HG03342 (cell line): Measurements from ENCODE around the gene ZNF90.
"Not testable (repeated sequence)": the region's sequence is repeated elsewhere in the genome, so short reads cannot be mapped to it uniquely, and the experiment has no call there.

ENCODE experiments used
- ATAC-seq: cut with Tn5 transposase; IDR thresholded peaks from one replicate; pipeline ENCODE4 v1.9.1; 2021; ENCODE audit warnings: mild to moderate bottlenecking, moderate library complexity; ENCODE audit not compliant: unreplicated experiment

The ZNF90 gene

DNA sequence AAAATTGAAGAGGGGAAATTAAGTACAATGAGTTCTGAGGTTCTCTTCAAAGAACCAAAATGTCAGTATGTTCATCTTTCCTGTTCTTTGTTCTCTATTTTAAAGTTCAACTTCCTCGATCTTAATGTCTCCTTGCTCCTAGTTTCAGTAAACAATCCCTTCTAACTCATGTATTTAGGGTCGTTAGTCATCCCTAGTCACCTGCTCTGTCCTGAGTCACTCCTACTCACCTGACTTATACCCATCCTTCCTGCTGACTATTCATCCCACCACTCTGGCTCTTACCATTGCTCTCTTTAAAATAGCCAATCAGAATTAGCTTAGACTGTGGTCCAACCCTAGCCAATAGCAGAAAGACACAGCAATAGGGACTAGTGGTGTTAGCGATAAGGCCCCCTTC, 24.3 kb downstream of the ZNF90 start:
- no peak for ATAC-seq

DNA sequence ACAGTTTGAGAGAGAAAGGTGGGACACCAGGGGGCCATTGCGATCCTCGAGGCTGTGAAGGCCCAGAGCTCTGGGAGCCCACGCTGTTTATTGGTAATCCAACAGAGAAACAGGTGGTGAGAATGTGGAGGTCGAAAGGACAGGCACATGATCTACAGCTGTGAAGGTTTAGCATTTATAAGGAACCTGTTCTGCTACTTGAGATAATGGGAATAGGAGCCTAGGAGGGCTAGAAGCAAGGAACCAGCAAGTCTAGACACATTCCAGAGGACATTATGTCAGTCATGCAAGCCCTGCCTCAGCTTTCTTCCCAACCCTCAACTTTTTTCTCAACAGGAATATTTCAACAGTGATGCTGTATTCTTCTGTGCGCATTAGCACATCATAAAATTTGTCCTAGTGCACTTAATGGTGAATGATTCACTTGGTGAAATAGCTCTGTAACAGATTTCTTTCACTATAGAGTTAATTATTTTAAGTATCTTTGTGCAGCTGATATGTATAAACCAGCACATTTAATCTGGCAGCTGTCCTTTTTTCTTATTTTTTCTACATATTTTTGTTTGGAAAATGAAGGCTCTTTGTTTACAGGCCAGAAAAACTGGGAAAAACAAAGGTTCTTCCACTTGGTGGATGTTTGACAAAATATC, 25.4 kb downstream of the ZNF90 start:
- no peak for ATAC-seq

DNA sequence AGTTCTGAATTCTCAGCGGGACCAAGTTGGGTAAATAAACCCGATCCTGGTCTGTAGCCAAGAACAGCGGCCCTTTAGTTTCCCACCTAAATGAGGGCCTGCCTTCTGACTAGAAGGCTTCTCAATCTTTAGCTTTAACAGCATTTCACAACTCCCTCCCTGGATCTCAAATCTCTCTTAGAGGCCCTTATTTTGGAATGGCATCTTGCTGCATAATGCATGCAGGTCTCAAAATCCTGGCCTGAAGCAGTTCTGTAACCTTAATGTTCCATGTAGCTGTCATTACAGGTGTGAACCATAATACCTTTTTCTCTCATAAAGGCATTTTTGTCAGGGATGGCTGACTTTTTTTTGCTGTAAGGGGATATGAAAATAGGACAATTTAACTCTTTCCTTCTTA, 29.5 kb downstream of the ZNF90 start:
- no peak for ATAC-seq

DNA sequence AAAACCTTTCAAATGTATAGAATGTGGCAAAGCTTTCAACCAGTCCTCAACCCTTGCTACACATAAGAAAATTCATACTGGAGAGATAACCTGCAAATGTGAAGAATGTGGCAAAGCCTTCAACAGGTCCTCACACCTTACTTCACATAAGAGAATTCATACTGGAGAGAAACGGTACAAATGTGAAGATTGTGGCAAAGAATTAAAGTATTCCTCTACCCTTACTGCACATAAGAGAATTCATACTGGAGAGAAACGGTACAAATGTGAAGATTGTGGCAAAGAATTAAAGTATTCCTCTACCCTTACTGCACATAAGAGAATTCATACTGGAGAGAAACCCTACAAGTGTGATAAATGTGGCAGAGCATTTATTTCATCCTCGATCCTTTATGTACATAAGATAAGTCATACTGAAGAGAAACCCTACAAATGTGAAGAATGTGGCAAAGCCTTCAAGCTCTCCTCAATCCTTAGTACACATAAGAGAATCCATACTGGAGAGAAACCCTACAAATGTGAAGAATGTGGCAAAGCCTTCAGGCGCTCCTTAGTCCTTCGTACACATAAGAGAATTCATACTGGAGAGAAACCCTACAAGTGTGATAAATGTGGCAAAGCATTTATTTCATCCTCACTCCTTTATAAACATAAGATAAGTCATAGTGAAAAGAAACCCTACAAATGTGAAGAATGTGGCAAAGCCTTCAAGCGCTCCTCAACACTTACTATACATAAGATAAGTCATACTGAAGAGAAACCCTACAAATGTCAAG, 40.5 kb downstream of the ZNF90 start:
- ATAC-seq: not testable (repeated sequence)

DNA sequence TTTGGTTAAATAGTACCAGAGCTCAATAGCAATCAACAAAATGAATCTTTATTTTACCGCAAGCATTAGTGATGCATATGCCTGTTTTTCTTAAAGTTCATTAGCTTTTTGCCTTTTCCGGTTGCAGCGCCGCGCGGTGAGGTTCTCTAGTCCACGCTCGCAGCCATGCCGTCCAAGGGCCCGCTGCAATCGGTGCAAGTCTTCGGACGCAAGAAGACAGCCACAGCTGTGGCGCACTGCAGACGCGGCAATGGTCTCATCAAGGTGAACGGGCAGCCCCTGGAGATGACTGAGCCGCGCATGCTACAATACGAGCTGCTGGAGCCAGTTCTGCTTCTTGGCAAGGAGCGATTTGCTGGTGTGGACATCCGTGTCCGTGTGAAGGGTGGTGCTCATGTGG, 47.1 kb downstream of the ZNF90 start:
- ATAC-seq: no peak

DNA sequence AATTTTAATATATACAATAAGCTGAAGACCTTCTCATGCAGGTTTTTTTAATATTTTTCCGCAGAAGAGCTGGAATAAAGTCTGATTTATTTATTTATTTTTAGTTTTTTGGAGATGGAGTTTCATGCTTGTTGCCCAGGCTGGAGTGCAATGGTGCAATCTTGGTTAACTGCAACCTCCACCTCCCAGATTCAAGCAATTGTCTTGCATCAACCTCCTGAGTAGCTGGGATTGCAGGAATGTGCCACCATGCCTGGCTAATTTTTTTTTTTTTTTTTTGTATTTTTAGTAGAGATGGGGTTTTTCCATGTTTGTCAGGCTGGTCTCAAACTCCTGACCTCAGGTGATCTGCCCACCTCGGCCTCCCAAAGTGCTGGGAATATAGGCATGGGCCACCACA, 55.1 kb downstream of the ZNF90 start:
- not testable (repeated sequence) for ATAC-seq

DNA sequence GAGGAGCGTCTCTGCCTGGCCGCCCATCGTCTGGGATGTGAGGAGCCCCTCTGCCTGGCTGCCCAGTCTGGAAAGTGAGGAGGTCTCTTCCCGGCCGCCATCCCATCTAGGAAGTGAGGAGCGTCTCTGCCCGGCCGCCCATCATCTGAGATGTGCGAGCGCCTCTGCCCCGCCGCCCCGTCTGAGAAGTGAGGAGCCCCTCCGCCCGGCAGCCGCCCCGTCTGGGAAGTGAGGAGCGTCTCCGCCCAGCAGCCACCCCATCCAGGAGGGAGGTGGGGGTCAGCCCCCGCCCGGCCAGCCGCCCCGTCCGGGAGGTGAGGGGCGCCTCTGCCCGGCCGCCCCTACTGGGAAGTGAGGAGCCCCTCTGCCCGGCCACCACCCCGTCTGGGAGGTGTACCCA, 59.9 kb downstream of the ZNF90 start:
- ATAC-seq: not testable (repeated sequence)

DNA sequence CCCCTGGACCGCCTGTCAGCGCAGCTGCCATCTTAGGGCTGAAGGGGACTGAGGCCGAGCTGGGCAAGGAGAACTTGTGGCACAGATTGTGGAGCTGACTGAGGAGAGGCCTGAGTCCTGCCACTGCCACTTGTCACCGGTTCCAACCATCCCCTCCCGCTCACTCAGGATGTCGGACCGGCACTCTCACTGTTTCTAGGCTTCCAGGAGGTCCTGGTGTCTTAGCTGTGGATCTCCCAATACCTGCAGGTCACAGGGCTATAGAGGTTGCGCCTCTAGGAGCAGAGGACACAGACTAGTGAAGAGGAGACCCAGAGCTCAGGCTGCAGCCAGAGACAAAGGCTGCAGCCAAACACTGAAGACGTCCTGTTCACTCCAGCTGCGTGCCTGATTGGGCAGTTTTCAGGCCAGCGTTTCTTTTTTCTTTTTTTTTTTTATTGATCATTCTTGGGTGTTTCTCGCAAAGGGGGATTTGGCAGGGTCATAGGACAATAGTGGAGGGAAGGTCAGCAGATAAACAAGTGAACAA, 73.9 kb downstream of the ZNF90 start:
- ATAC-seq: no peak

DNA sequence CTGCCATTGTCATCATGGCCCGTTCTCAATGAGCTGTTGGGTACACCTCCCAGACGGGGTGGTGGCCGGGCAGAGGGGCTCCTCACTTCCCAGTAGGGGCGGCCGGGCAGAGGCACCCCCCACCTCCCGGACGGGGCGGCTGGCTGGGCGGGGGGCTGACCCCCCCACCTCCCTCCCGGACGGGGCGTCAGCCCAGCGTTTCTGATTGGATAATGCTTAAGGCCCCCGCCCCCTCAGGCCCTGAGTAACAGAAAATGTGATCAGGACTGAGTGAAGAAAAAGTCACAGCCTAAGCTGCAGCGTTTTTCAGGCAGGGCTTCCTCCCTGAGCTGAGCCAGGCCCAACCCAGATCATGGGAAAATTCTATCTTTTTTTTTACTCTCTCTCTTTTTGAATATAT, 74.7 kb downstream of the ZNF90 start:
- not testable (repeated sequence) for ATAC-seq

DNA sequence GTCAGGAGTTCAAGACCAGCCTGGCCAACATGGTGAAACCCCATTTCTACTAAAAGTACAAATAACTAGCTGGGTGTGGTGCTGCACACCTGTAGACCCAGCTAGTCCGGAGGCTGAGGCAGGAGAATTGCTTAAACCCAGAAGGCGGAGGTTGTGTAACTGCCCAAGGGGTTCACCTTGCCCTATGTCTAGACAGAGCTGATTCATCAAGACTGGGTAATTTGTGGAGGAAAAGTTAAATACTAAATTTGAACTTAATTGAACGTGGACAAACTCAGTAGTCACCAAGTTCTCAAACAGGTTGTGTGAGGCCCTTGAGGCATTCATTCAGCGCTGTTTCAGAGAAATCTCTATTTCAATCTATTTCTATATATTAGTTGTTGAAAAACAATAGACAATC, 75.5 kb downstream of the ZNF90 start:
- no peak for ATAC-seq

DNA sequence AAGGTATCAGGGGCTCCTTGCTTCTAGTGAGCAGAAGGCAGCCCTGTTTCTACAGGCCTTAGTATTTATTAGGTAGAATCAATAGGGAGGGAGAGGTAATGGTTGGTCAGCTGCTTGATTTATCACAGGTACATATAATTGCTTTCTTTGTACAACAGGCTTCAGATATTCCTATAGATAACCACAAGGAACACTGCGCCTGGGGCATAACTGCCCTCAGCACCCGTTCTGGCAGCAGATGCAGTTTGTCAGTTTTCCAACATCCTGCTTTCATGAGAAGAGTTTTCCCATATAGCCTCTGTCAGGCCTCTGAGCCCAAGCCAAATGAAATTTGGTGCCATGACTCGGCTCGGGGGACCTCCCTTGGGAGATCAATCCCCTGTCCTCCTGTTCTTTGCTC, 76.8 kb downstream of the ZNF90 start:
- ATAC-seq: no peak

DNA sequence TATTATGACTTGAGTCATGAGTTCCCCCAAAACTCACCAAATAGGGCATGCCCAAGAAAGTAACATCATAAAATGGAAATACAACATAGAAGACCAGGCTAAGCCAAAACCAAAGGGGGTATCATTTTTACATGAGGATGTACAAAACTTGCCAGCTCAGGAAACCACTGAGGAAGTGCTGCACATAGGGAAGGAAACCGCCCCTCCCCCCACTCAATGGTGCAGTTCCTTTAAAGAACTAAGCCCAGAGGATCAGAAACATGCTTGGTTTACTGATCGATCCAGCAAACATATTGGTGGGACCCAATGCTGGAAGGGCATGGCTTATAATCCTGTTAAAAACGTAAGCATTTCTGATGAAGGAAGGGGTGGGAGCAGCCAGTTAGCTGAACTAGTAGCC, 85.0 kb downstream of the ZNF90 start:
- ATAC-seq: no peak

DNA sequence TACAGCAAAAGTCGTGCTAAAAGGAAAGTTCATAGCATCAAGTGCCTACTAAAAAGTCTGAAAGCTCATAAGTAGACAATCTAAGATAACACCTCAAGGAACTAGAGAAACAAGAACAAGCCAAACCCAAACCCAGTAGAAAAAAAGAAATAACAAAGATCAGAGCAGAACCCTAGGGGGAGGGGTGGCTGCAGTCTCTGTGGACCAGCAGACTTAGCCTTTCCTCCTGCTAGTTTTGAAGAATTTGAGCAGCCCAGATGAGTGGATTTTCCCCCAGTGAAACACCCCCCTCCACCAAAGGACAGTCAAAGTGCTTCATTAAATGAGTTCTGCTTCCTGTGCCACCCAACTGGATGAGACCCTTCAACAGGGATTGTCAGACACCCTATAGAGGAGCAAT, 86.7 kb downstream of the ZNF90 start:
- ATAC-seq: no peak

DNA sequence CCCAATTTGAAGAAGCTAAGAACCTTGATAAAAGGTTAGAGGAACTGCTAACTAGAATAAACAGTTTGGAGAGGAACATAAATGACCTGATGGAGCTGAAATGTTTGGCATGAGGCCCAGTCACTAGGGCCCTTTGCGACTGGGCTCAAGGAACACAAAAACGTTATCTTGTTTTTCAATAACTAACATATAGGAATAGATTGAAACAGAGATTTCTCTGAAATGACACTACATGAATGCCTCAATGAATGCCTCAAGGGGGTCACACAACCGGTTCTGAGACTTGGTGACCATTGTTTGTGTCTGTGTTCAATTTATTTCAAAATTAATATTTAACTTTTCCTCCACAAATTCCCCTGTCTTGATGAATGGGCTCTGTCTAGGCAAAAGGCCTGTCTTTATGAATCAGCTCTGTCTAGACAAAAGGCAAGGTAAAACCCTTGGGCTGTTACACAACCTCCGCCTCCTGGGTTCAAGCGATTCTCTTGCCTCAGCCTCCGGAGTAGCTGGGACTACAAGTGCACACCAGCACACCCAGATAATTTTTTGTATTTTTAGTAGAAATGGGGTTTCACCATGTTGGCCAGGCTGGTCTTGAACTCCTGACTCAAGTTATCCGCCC, 88.3 kb downstream of the ZNF90 start:
- no peak for ATAC-seq

DNA sequence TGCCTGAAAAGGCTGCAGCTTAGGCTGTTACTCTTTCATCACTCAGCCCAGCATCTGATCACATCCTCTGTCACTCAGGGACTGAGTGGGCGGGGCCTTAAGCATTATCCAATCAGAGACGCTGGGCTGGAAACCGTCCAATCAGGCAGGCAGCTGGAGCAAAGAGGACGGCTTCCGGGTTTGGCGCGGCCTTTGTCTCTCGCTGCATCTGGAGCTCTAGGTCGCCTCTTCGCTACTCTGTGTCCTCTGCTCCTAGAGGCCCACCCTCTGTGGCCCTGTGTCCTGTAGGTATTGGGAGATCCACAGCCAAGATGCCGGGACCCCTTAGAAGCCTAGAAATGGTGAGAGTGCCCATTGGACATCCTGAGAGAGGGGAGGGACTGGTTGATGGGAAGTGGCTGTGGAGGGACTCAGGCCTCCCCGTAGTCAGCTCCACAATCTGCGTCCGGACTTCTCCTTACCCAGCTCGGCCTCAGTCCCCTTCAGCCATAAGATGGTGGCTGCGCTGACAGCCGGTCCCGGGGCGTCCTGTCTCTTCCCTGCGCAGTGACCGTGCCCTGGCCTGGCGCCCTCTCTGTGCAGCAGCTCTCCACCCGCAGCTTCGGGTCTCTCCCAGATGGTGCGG, 89.3 kb downstream of the ZNF90 start, which contains the start of gene ZNF486:
TSS of gene ZNF486 (plus strand) at position 195 of the 625 bp plus-strand sequence. CDS start at position 312, 117 bp downstream.
- peak; percentile 95 for ATAC-seq

DNA sequence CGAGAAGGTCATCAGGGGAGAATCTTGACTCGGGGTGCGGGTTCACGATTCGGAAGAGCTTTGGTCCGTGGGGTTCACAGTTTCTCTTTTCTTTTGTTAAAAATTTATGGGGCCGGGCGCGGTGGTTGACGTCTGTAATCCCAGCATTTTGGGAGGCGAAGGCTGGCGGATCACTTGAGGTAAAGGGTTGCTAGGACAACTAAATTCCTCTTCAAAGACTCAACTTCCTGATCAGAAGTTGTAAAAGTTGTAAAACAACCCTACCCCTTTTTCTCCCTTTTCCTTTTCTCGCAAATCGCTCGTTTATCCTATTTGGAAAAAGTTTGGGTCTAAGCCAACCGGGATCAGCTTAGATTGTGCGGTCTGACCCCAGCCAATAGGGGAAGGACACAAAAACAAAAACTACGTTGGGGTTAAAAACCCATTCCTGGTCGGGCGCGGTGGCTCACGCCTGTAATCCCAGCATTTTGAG, 89.9 kb downstream of the ZNF90 start:
- no peak for ATAC-seq
